NT2/D1 (cell line): ENCODE results near the gene GNG14.

ENCODE experiments used
- SUZ12 ChIP-seq: IDR thresholded peaks from 2 replicates; pipeline ENCODE4 v1.6.1; 2011; ENCODE audit not compliant: insufficient read length, insufficient read depth; ENCODE audit errors: extremely low read depth
- YY1 ChIP-seq: IDR thresholded peaks from 2 replicates; pipeline ENCODE4 v1.6.1; 2011; ENCODE audit not compliant: insufficient read length, insufficient read depth
- ZNF274 ChIP-seq: IDR thresholded peaks from 2 replicates; pipeline ENCODE4 v1.6.1; 2011; ENCODE audit warnings: mild to moderate bottlenecking, low read depth, low read length

DNA sequence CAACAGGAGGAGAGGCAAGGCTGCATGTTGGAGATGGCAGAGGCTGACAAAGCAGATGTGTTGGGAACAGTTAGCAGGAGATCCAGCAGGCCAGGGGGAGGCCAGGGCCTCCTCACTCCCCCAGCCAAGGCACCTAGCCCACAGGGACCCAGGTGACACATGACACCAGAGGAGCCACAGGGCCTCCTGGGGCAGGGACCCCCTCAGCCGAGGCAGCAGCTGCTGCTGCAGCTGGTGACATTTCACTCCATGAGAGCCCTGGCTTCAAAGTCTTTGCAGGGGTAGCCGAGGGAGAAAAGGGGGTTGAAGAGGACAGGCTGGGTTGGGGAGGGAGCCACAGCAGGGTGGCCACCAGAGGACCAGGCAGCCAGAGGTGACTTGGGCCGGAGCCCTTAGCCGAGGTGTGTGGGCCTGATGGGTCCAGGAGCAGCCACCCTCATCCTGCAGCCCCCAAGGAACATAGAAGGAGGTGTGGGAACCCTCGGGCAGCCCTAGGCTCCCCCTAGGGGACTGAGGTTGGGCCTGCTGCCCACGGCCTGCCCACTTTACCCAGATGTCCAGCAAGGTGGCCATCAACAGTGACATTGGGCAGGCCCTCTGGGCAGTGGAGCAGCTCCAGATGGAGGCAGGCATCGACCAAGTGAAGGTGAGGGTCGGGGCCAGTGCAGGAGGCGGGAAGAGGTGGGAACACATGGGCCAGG, at the start of gene GNG14:
- TF ChIP-seq SUZ12 (no peak), YY1 (no peak), ZNF274 (no peak)
